Measurements from ENCODE around the gene TRIP4.

GRCh38 chr15:64426845-64427465 lies 39.3 kb downstream of the TRIP4 start:
- TF ChIP-seq, protein P1, sequence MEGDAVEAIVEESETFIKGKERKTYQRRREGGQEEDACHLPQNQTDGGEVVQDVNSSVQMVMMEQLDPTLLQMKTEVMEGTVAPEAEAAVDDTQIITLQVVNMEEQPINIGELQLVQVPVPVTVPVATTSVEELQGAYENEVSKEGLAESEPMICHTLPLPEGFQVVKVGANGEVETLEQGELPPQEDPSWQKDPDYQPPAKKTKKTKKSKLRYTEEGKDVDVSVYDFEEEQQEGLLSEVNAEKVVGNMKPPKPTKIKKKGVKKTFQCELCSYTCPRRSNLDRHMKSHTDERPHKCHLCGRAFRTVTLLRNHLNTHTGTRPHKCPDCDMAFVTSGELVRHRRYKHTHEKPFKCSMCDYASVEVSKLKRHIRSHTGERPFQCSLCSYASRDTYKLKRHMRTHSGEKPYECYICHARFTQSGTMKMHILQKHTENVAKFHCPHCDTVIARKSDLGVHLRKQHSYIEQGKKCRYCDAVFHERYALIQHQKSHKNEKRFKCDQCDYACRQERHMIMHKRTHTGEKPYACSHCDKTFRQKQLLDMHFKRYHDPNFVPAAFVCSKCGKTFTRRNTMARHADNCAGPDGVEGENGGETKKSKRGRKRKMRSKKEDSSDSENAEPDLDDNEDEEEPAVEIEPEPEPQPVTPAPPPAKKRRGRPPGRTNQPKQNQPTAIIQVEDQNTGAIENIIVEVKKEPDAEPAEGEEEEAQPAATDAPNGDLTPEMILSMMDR (IDR thresholded peaks at IDR 0.05 in 2 of 3, conservative IDR thresholded peaks at IDR 0.05 in 1 of 3; ENCODE audit: borderline replicate concordance in 1 of 3, insufficient read depth in 1 of 3, low read depth in 2 of 3, low read length in 2 of 3): peak; percentile 18 to 87 (median 38); a peak in 5 of 6 replicates
- TF ChIP-seq REST (IDR thresholded peaks at IDR 0.05; ENCODE audit: low read depth): no peak
- TF ChIP-seq ZNF274 (IDR thresholded peaks at IDR 0.05; ENCODE audit: low read depth, low read length): no peak
- TF ChIP-seq SIN3A (IDR thresholded peaks at IDR 0.05; ENCODE audit: low read depth): no peak
- TF ChIP-seq POLR2AphosphoS5 (IDR thresholded peaks at IDR 0.05; ENCODE audit: low read depth, low read length): no peak
- TF ChIP-seq, protein P2, sequence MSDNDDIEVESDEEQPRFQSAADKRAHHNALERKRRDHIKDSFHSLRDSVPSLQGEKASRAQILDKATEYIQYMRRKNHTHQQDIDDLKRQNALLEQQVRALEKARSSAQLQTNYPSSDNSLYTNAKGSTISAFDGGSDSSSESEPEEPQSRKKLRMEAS (IDR thresholded peaks at IDR 0.05): no peak

Data from HCT116 (cell line).